Mesenchymal stem cell (in vitro differentiated cells and primary cell): ENCODE measurements around the gene FOXO6.

Source experiments
- DNase-seq: peaks from one replicate; pipeline ENCODE4 v3.0.0-alpha.2; 2013
- H2AFZ ChIP-seq: one replicate; pipeline ENCODE4 v1.6.1; 2013; ENCODE audit warnings: low read depth, mild to moderate bottlenecking, control low read depth, inconsistent platforms, low read length, moderate library complexity
- H2AK5ac ChIP-seq: 2 replicates; pipeline ENCODE4 v1.6.1; 2013; ENCODE audit warnings: low read length, moderate library complexity, mild to moderate bottlenecking, inconsistent platforms; ENCODE audit not compliant: severe bottlenecking
- H2BK120ac ChIP-seq: one replicate; pipeline ENCODE4 v1.6.1; 2013; ENCODE audit warnings: low read depth, mild to moderate bottlenecking, inconsistent platforms, low read length, moderate library complexity
- H2BK12ac ChIP-seq, 2 experiments: one replicate each; pipeline ENCODE4 v1.6.1; 2013; ENCODE audit warnings: inconsistent platforms in 2 of 2, low read length in 2 of 2, mild to moderate bottlenecking in 2 of 2, moderate library complexity in 2 of 2, control low read depth in 1 of 2
- H2BK15ac ChIP-seq: one replicate; pipeline ENCODE4 v1.6.1; 2013; ENCODE audit warnings: mild to moderate bottlenecking, low read depth, inconsistent platforms; ENCODE audit not compliant: poor library complexity, severe bottlenecking
- H2BK5ac ChIP-seq: 2 replicates; pipeline ENCODE4 v1.6.1; 2013; ENCODE audit warnings: low read depth, mild to moderate bottlenecking, low read length, control low read depth, inconsistent platforms; ENCODE audit not compliant: poor library complexity, severe bottlenecking
- H3K14ac ChIP-seq, 2 experiments: one replicate each; pipeline ENCODE4 v1.6.1; 2013; ENCODE audit warnings: inconsistent platforms in 2 of 2, low read length in 2 of 2, control low read depth in 1 of 2, mild to moderate bottlenecking in 1 of 2, moderate library complexity in 1 of 2
- H3K18ac ChIP-seq, 2 experiments: one replicate each; pipeline ENCODE4 v1.6.1; 2013; ENCODE audit warnings: inconsistent platforms in 2 of 2, low read length in 2 of 2, control low read depth in 1 of 2, low read depth in 1 of 2, mild to moderate bottlenecking in 1 of 2
- H3K23ac ChIP-seq, 2 experiments: one replicate each; pipeline ENCODE4 v1.6.1; 2013; ENCODE audit warnings: inconsistent platforms in 2 of 2, low read length in 2 of 2, mild to moderate bottlenecking in 2 of 2, moderate library complexity in 2 of 2, control low read depth in 1 of 2
- H3K27ac ChIP-seq: 2 replicates; pipeline ENCODE4 v1.5.1; 2013; ENCODE audit warnings: mild to moderate bottlenecking, moderate library complexity, low read length, control low read depth, inconsistent platforms; ENCODE audit not compliant: poor library complexity, severe bottlenecking
- H3K27me3 ChIP-seq, 2 experiments: 2 replicates each; pipeline versions ENCODE4 v1.6.1 to v1.7.0; 2013; ENCODE audit warnings: low read length in 2 of 2, mild to moderate bottlenecking in 2 of 2, moderate library complexity in 2 of 2, control low read depth in 1 of 2, inconsistent platforms in 1 of 2; ENCODE audit not compliant: control insufficient read depth in 1 of 2, insufficient read depth in 1 of 2
- H3K36me3 ChIP-seq, 2 experiments: 2 replicates each; pipeline versions ENCODE4 v1.6.1 to v1.7.0; 2013; ENCODE audit warnings: low read length in 2 of 2, control low read depth in 1 of 2, inconsistent platforms in 1 of 2, low read depth in 1 of 2, mild to moderate bottlenecking in 1 of 2; ENCODE audit not compliant: insufficient read depth in 2 of 2, control insufficient read depth in 1 of 2
- H3K4ac ChIP-seq, 2 experiments: one replicate each; pipeline ENCODE4 v1.6.1; 2013; ENCODE audit warnings: inconsistent platforms in 2 of 2, low read length in 2 of 2, mild to moderate bottlenecking in 2 of 2, moderate library complexity in 2 of 2, control low read depth in 1 of 2, low read depth in 1 of 2
- H3K4me1 ChIP-seq: 2 replicates; pipeline ENCODE4 v1.6.1; 2013; ENCODE audit warnings: low read depth, low read length, control low read depth; ENCODE audit not compliant: control insufficient read depth, insufficient read depth
- H3K4me2 ChIP-seq: 2 replicates; pipeline ENCODE4 v1.6.1; 2013; ENCODE audit warnings: low read length, mild to moderate bottlenecking, inconsistent platforms; ENCODE audit not compliant: poor library complexity, severe bottlenecking
- H3K4me3 ChIP-seq, 2 experiments: 2 replicates each; pipeline versions ENCODE4 v1.5.1 to v1.7.0; 2013; ENCODE audit warnings: low read length in 2 of 2, mild to moderate bottlenecking in 2 of 2, control low read depth in 1 of 2, low read depth in 1 of 2; ENCODE audit not compliant: insufficient read depth in 1 of 2
- H3K79me1 ChIP-seq: replicated peaks from 2 replicates; pipeline ENCODE4 v1.6.1; 2013; ENCODE audit warnings: mild to moderate bottlenecking, control low read depth, low read length, inconsistent platforms; ENCODE audit not compliant: poor library complexity, severe bottlenecking
- H3K9ac ChIP-seq: 2 replicates; pipeline ENCODE4 v1.7.0; 2013; ENCODE audit warnings: mild to moderate bottlenecking, low read length, moderate library complexity
- H3K9me3 ChIP-seq: 2 replicates; pipeline ENCODE4 v1.7.0; 2013; ENCODE audit warnings: mild to moderate bottlenecking, low read length; ENCODE audit not compliant: control insufficient read depth
- H4K8ac ChIP-seq: one replicate; pipeline ENCODE4 v1.6.1; 2013; ENCODE audit warnings: inconsistent platforms, mild to moderate bottlenecking, low read length, moderate library complexity
- H4K91ac ChIP-seq: one replicate; pipeline ENCODE4 v1.6.1; 2013; ENCODE audit warnings: mild to moderate bottlenecking, low read length, inconsistent platforms
- WGBS: methylation state at CpG from one replicate; pipeline ENCODE4 v1.1.7; 2013; ENCODE audit warnings: mixed read lengths; 5-methylcytosine and 5-hydroxymethylcytosine counted together

Gene FOXO6

GRCh38 chr1:41422306-41422705 lies 61.1 kb downstream of the FOXO6 start:
- Histone ChIP-seq H4K8ac (no peak overlapping the region), H3K4me3 (no peak overlapping the region), H3K4me2 (no peak overlapping the region), H3K27ac (no peak overlapping the region), H2BK12ac (no peak overlapping the region), H2BK5ac (no peak overlapping the region), H3K14ac (no peak overlapping the region), H3K9ac (no peak overlapping the region), H3K79me1 (no peaks in the 10 kb centered on the region), H3K27me3 (peaks cover 10 to 13% of the 10 kb centered on the region in 2 experiments), H3K4me1 (peaks cover 23% of the 10 kb centered on the region), H3K23ac (no peak overlapping the region), H3K4ac (no peak overlapping the region), H4K91ac (no peak overlapping the region), H2AFZ (no peak overlapping the region), H3K18ac (no peak overlapping the region), H2AK5ac (no peak overlapping the region), H3K36me3 (no peaks in the 10 kb centered on the region), H2BK15ac (no peak overlapping the region), H2BK120ac (no peak overlapping the region), H3K9me3 (no peaks in the 10 kb centered on the region)
- DNase-seq = no peak
- 82% methylated on average over 6 of the region's 6 CpGs for WGBS

- H4K8ac ChIP-seq = no peak overlapping the region
- no peak for DNase-seq
- no peak overlapping the region for H3K18ac ChIP-seq
These were observed 62.4 kb downstream of the FOXO6 start for GRCh38 chr1:41423511-41424191.

GRCh38 chr1:41424581-41425118 lies 63.4 kb downstream of the FOXO6 start:
- Histone ChIP-seq H3K4ac (no peak overlapping the region), H3K4me1 (peaks cover 17% of the 10 kb centered on the region), H3K9ac (no peak overlapping the region), H2AK5ac (no peak overlapping the region), H3K14ac (peak overlapping the region in 1 of 2 experiments; percentile 93), H2BK5ac (no peak overlapping the region), H4K8ac (no peak overlapping the region), H2BK15ac (no peak overlapping the region), H3K4me3 (no peak overlapping the region), H3K27ac (no peak overlapping the region), H3K4me2 (no peak overlapping the region), H2BK120ac (no peak overlapping the region), H3K18ac (peak overlapping the region in 1 of 2 experiments; percentile 55), H3K36me3 (no peaks in the 10 kb centered on the region), H3K23ac (peak overlapping the region in 1 of 2 experiments; percentile 6), H2AFZ (no peak overlapping the region), H2BK12ac (peak overlapping the region; percentile 8 to 42), H3K9me3 (no peaks in the 10 kb centered on the region), H4K91ac (peak overlapping the region; percentile 62), H3K79me1 (no peaks in the 10 kb centered on the region), H3K27me3 (peaks cover 21 to 27% of the 10 kb centered on the region in 2 experiments)
- no peak for DNase-seq
- WGBS = 95% methylated on average over 4 of the region's 4 CpGs

More at GRCh38 chr1:41423511-41424191, 62.4 kb downstream of the FOXO6 start:
- 65% methylated on average over 38 of the region's 38 CpGs for WGBS
- H3K9ac ChIP-seq = no peak overlapping the region
- H3K9me3 ChIP-seq = no peaks in the 10 kb centered on the region
- H3K14ac ChIP-seq = no peak overlapping the region
- no peak overlapping the region for H2BK15ac ChIP-seq
- peaks cover 24% of the 10 kb centered on the region for H3K4me1 ChIP-seq
- no peak overlapping the region for H3K4me2 ChIP-seq
- no peak overlapping the region for H3K27ac ChIP-seq
- no peaks in the 10 kb centered on the region for H3K36me3 ChIP-seq
- H2AFZ ChIP-seq = no peak overlapping the region
- no peak overlapping the region for H4K91ac ChIP-seq
- peak overlapping the region in 1 of 2 experiments; percentile 10 for H2BK12ac ChIP-seq
- no peak overlapping the region for H3K23ac ChIP-seq
- H3K27me3 ChIP-seq = peaks cover 14 to 17% of the 10 kb centered on the region in 2 experiments
- no peak overlapping the region for H3K4me3 ChIP-seq
- no peak overlapping the region for H2BK5ac ChIP-seq
- no peaks in the 10 kb centered on the region for H3K79me1 ChIP-seq
- H2BK120ac ChIP-seq = no peak overlapping the region
- no peak overlapping the region for H3K4ac ChIP-seq
- no peak overlapping the region for H2AK5ac ChIP-seq

- Histone ChIP-seq H4K8ac (no peak overlapping the region), H3K14ac (no peak overlapping the region), H3K4me1 (peaks cover 17% of the 10 kb centered on the region), H3K9ac (no peak overlapping the region), H2BK12ac (no peak overlapping the region), H2AK5ac (no peak overlapping the region), H3K27ac (no peak overlapping the region), H3K36me3 (no peaks in the 10 kb centered on the region), H2BK5ac (no peak overlapping the region), H3K18ac (no peak overlapping the region), H3K9me3 (no peaks in the 10 kb centered on the region), H3K4ac (no peak overlapping the region), H3K27me3 (peaks cover 25 to 29% of the 10 kb centered on the region in 2 experiments), H2BK15ac (no peak overlapping the region), H3K23ac (no peak overlapping the region), H4K91ac (no peak overlapping the region), H3K4me2 (no peak overlapping the region), H3K79me1 (no peaks in the 10 kb centered on the region), H3K4me3 (no peak overlapping the region), H2AFZ (no peak overlapping the region), H2BK120ac (no peak overlapping the region)
- 97% methylated on average over 2 of the region's 2 CpGs for WGBS
- DNase-seq = no peak
These were observed 64.1 kb downstream of the FOXO6 start for GRCh38 chr1:41425369-41425768.
